NCI-H1436 treated with DMSO at 0.1 percent for 48 hours (cell line): ENCODE data around the gene HBE1.
"Not testable (repeated sequence)": the region's sequence is repeated elsewhere in the genome, so short reads cannot be mapped to it uniquely, and the experiment has no call there.

Experiments used
- DNase-seq: peaks from one replicate; lab custom pipeline; 2025; lab: John Stamatoyannopoulos, UW

HBE1 gene

GRCh38 chr11:5252919-5253265 lies 16.9 kb downstream of the HBE1 start:
- no peak for DNase-seq

GRCh38 chr11:5252192-5252918 lies 17.4 kb downstream of the HBE1 start:
- DNase-seq: no peak

GRCh38 chr11:5251746-5252145 lies 18.0 kb downstream of the HBE1 start:
- DNase-seq: no peak

- no peak for DNase-seq
Measured at GRCh38 chr11:5250543-5251204, 19.1 kb downstream of the HBE1 start.

GRCh38 chr11:5249807-5250396 lies 19.8 kb downstream of the HBE1 start, which contains the start of gene HBG1:
Gene HBG1 (minus strand): TSS chr11:5249857. CDS start chr11:5249804, 53 bp downstream.
- not testable (repeated sequence) for DNase-seq

- DNase-seq: not testable (repeated sequence)
Measured at GRCh38 chr11:5248498-5248897, 21.2 kb downstream of the HBE1 start.

- no peak for DNase-seq
Measured at GRCh38 chr11:5247472-5248192, 22.1 kb downstream of the HBE1 start.

- DNase-seq: no peak
Measured at GRCh38 chr11:5246772-5247471, 22.8 kb downstream of the HBE1 start.

- DNase-seq: no peak
Measured at GRCh38 chr11:5245155-5245554, 24.6 kb downstream of the HBE1 start.

GRCh38 chr11:5243816-5244180 lies 25.9 kb downstream of the HBE1 start:
- no peak for DNase-seq

- no peak for DNase-seq
Measured at GRCh38 chr11:5242933-5243815, 26.6 kb downstream of the HBE1 start.

- no peak for DNase-seq
Measured at GRCh38 chr11:5242208-5242607, 27.5 kb downstream of the HBE1 start.

GRCh38 chr11:5241458-5241857 lies 28.3 kb downstream of the HBE1 start:
- DNase-seq: no peak

GRCh38 chr11:5240458-5240857 lies 29.3 kb downstream of the HBE1 start:
- no peak for DNase-seq

- DNase-seq: no peak
Measured at GRCh38 chr11:5240056-5240455, 29.7 kb downstream of the HBE1 start.

GRCh38 chr11:5239046-5239445 lies 30.7 kb downstream of the HBE1 start:
- DNase-seq: no peak

GRCh38 chr11:5238486-5238885 lies 31.3 kb downstream of the HBE1 start:
- no peak for DNase-seq

- no peak for DNase-seq
Measured at GRCh38 chr11:5237420-5237819, 32.3 kb downstream of the HBE1 start.

- DNase-seq: no peak
Measured at GRCh38 chr11:5235364-5236095, 34.2 kb downstream of the HBE1 start.

- no peak for DNase-seq
Measured at GRCh38 chr11:5234381-5234834, 35.3 kb downstream of the HBE1 start, which contains the start of gene HBD. Gene HBD (minus strand): TSS chr11:5234483. CDS start chr11:5234433, 50 bp downstream.
